Measurements from ENCODE around the gene PDE4B.

DNA sequence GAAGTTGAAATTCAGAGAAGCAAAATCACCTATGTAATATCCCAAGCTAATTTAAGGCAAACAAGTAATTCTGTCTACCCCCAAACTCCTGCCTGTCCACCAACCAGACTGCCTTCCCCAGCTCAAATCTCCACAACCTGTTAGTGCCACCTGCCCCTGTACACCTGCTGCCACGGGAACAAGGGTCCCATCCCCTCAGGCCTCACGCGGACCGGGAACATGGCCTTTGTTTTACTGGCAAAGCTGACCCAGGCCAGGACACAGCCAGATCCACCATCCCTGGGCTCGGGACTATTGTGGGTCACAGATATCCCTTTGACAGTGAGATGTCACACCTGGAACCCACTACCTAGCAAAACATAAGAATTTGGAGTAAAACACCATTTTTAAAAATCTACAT lies 601.9 kb downstream of the PDE4B start:
- TF ChIP-seq, protein P1, sequence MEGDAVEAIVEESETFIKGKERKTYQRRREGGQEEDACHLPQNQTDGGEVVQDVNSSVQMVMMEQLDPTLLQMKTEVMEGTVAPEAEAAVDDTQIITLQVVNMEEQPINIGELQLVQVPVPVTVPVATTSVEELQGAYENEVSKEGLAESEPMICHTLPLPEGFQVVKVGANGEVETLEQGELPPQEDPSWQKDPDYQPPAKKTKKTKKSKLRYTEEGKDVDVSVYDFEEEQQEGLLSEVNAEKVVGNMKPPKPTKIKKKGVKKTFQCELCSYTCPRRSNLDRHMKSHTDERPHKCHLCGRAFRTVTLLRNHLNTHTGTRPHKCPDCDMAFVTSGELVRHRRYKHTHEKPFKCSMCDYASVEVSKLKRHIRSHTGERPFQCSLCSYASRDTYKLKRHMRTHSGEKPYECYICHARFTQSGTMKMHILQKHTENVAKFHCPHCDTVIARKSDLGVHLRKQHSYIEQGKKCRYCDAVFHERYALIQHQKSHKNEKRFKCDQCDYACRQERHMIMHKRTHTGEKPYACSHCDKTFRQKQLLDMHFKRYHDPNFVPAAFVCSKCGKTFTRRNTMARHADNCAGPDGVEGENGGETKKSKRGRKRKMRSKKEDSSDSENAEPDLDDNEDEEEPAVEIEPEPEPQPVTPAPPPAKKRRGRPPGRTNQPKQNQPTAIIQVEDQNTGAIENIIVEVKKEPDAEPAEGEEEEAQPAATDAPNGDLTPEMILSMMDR (conservative IDR thresholded peaks at IDR 0.05; ENCODE audit: low read depth, low read length), result no peak
- TF ChIP-seq EZH2 (IDR thresholded peaks at IDR 0.05; ENCODE audit: low read length, unreplicated experiment), result no peak

All from PC-3 (cell line).